ENCODE data around the gene TAGLN3. TPM values are rescaled to one million over a fixed set of nuclear protein-coding genes. Genes with fewer than 3 reads are reported as not detected.

The TAGLN3 gene
- total and polyA plus RNA-seq, 8 donors = 0.28 to 50.7 (median 2.6) TPM

GRCh38 chr3:112017091-112017490 lies 18.4 kb downstream of the TAGLN3 start:
- no peaks in the 10 kb centered on the region for H3K36me3 ChIP-seq
- DNase-seq = no peak
- H3K4me1 ChIP-seq = no peaks in the 10 kb centered on the region
- intact Hi-C loops (cut with DNase I) = no loop called here
- no peaks in the 10 kb centered on the region for H3K9me3 ChIP-seq
- H3K27ac ChIP-seq = no peak overlapping the region
- no peaks in the 10 kb centered on the region for H3K27me3 ChIP-seq
- FAIRE-seq = no peak
- H3K4me3 ChIP-seq = no peak overlapping the region
- ATAC-seq = no peak
- no peak for TF ChIP-seq CTCF (IDR thresholded peaks at IDR 0.05)

- Histone ChIP-seq H3K4me3 (no peak overlapping the region), H3K9me3 (no peaks in the 10 kb centered on the region), H3K27ac (no peak overlapping the region), H3K27me3 (no peaks in the 10 kb centered on the region), H3K4me1 (no peaks in the 10 kb centered on the region), H3K36me3 (no peaks in the 10 kb centered on the region)
- TF ChIP-seq CTCF (IDR thresholded peaks at IDR 0.05) = no peak
- ATAC-seq (no peak), FAIRE-seq (no peak), DNase-seq (no peak)
- intact Hi-C loops (cut with DNase I) = no loop called here
- 97 to 98% methylated on average over 4 of the region's 4 CpGs for WGBS, 2 donors
Observed at GRCh38 chr3:112018712-112019111, 20.0 kb downstream of the TAGLN3 start.

- H3K27ac ChIP-seq = no peak overlapping the region
- TF ChIP-seq CTCF (IDR thresholded peaks at IDR 0.05) = no peak
- no peak for ATAC-seq
- no peaks in the 10 kb centered on the region for H3K36me3 ChIP-seq
- no peaks in the 10 kb centered on the region for H3K27me3 ChIP-seq
- no peak overlapping the region for H3K4me3 ChIP-seq
- intact Hi-C loops (cut with DNase I) = no loop called here
- WGBS, 2 donors = 62 to 73% methylated on average over 1 of the region's 1 CpG
- no peak for DNase-seq
- H3K9me3 ChIP-seq = no peaks in the 10 kb centered on the region
- no peaks in the 10 kb centered on the region for H3K4me1 ChIP-seq
- FAIRE-seq = no peak
Observed at GRCh38 chr3:112019716-112020115, 21.0 kb downstream of the TAGLN3 start.

- H3K4me1 ChIP-seq = no peaks in the 10 kb centered on the region
- no peak for TF ChIP-seq CTCF (IDR thresholded peaks at IDR 0.05)
- H3K9me3 ChIP-seq = no peaks in the 10 kb centered on the region
- H3K4me3 ChIP-seq = no peak overlapping the region
- no peaks in the 10 kb centered on the region for H3K36me3 ChIP-seq
- DNase-seq = no peak
- no peaks in the 10 kb centered on the region for H3K27me3 ChIP-seq
- intact Hi-C loops (cut with DNase I) = no loop called here
- H3K27ac ChIP-seq = no peak overlapping the region
- WGBS, 2 donors = 73 to 81% methylated on average over 1 of the region's 1 CpG
- ATAC-seq = no peak
- FAIRE-seq = no peak
Observed at GRCh38 chr3:112020674-112021085, 22.0 kb downstream of the TAGLN3 start.

DNA sequence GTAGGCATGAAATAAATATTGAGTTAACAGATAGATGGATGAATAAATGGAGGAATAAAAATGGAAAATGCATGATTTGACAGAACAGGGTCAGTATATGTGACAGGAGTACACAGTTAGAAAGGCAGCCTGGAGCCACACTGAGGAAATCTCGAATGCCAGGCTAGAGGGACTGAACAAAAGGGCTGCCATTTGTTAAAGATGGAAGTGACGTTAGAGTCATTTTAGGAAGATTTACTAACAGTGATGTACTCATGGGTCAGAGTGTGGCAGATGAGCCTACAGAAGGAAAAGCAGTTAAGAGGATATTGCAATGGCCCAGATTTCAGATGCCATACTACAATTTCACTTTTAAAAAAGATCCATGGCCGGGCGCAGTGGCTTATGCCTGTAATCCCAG lies 28.4 kb downstream of the TAGLN3 start:
- H3K9me3 ChIP-seq = no peaks in the 10 kb centered on the region
- DNase-seq = no peak
- no peak overlapping the region for H3K4me3 ChIP-seq
- WGBS, 2 donors = 90 to 98% methylated on average over 4 of the region's 4 CpGs
- H3K27me3 ChIP-seq = no peaks in the 10 kb centered on the region
- H3K4me1 ChIP-seq = no peaks in the 10 kb centered on the region
- no peaks in the 10 kb centered on the region for H3K36me3 ChIP-seq
- H3K27ac ChIP-seq = no peak overlapping the region
- intact Hi-C loops (cut with DNase I) = no loop called here
- FAIRE-seq = no peak
- no peak for ATAC-seq
- no peak for TF ChIP-seq CTCF (IDR thresholded peaks at IDR 0.05)
